Activated CD8-positive, alpha-beta T cell treated with anti-CD3 and anti-CD28 coated beads for 36 hours (primary cell): ENCODE measurements around the gene SMIM41. TPM values are rescaled to one million over a fixed set of nuclear protein-coding genes. Genes with fewer than 3 reads are reported as not detected.

Experiments used
- ATAC-seq: fragments of 200-7000 bp; cut with Tn5 transposase; one replicate; pipeline ENCODE4 v1.10.0; 2021; ENCODE audit warnings: mild to moderate bottlenecking, moderate library complexity
- CTCF ChIA-PET: fragments of 350-600 bp; sonication (Branson Sonifier 250); formaldehyde crosslinking; loops from one replicate; lab custom pipeline; 2021; ENCODE audit warnings: antibody characterized with exemption; lab: Charles Lee
- POLR2A ChIA-PET: fragments of 350-600 bp; sonication (Branson Sonifier 250); formaldehyde crosslinking; loops from one replicate; lab custom pipeline; 2021; ENCODE audit warnings: antibody characterized with exemption; lab: Charles Lee
- DNase-seq: peaks from one replicate; pipeline ENCODE4 v3.0.0-alpha.2; 2020
- H3K27ac Mint-ChIP-seq: one replicate; pipeline ENCODE4 v1.8.0; 2021; ENCODE audit warnings: mild to moderate bottlenecking, mixed read lengths
- H3K27me3 Mint-ChIP-seq: one replicate; pipeline ENCODE4 v1.8.0; 2021; ENCODE audit warnings: mixed read lengths
- H3K36me3 Mint-ChIP-seq: one replicate; pipeline ENCODE4 v1.8.0; 2021; ENCODE audit warnings: low read depth, mixed read lengths
- H3K4me1 Mint-ChIP-seq: one replicate; pipeline ENCODE4 v1.8.0; 2021; ENCODE audit warnings: low read depth, mixed read lengths
- H3K4me3 Mint-ChIP-seq: one replicate; pipeline ENCODE4 v1.8.0; 2021; ENCODE audit warnings: mild to moderate bottlenecking, moderate library complexity, mixed read lengths
- H3K9me3 Mint-ChIP-seq: one replicate; pipeline ENCODE4 v1.8.0; 2021; ENCODE audit warnings: mixed read lengths
- CTCF ChIP-seq: fragments of 200-600 bp; IDR thresholded peaks from one replicate; pipeline ENCODE4 v1.8.0; 2022; ENCODE audit warnings: antibody characterized with exemption, mild to moderate bottlenecking
- intact Hi-C: fragments of 100-400 bp; cut with micrococcal nuclease; formaldehyde crosslinking; loops from one replicate; pipeline ENCODE4 v1.10.0; 2022
- total RNA-seq, 2 experiments: library from RNA; stranded (reverse); gene quantifications; one replicate each; pipeline ENCODE4 v1.2.3, GENCODE V29; 2021

SMIM41 gene
- total RNA-seq, 2 experiments from 2014 or later, result not detected

GRCh38 chr12:52049286-52049685 lies 30.2 kb upstream of the SMIM41 start:
- no peak for TF ChIP-seq CTCF
- peak overlapping the region; percentile 92 for H3K27ac Mint-ChIP-seq
- ChIA-PET CTCF (interaction anchor here (19.6 kb wide), 1 partner anchor 25 kb away, joined by 310 read pairs; no protein-coding TSS in a partner anchor), POLR2A (interaction anchor here (0.8 to 3.2 kb wide), 3 partner anchors 13 to 23 kb away, joined by 3 to 16 read pairs (median 9); partner anchors contain the start of gene ATG101)
- intact Hi-C loops, result no loop called here
- DNase-seq (no peak), ATAC-seq (no peak)
- H3K4me3 Mint-ChIP-seq, result peak overlapping the region; percentile 95
- H3K4me1 Mint-ChIP-seq, result peaks cover 41% of the 10 kb centered on the region
- H3K36me3 Mint-ChIP-seq, result peaks cover 32% of the 10 kb centered on the region
- H3K9me3 Mint-ChIP-seq, result no peaks in the 10 kb centered on the region
- no peaks in the 10 kb centered on the region for H3K27me3 Mint-ChIP-seq

GRCh38 chr12:52049688-52050087 lies 29.8 kb upstream of the SMIM41 start:
- Mint-ChIP-seq H3K27ac (peak overlapping the region; percentile 92), H3K36me3 (peaks cover 33% of the 10 kb centered on the region), H3K27me3 (no peaks in the 10 kb centered on the region), H3K9me3 (no peaks in the 10 kb centered on the region), H3K4me1 (peaks cover 44% of the 10 kb centered on the region), H3K4me3 (peak overlapping the region; percentile 95)
- ChIA-PET CTCF (interaction anchor here (27.5 kb wide), 1 partner anchor 24 kb away, joined by 602 read pairs; no protein-coding TSS in a partner anchor), POLR2A (interaction anchor here (2.0 to 3.2 kb wide), 4 partner anchors 9 to 24 kb away, joined by 9 to 26 read pairs (median 18); partner anchors contain the start of gene ATG101)
- no peak for TF ChIP-seq CTCF
- no peak for ATAC-seq
- DNase-seq, result no peak
- intact Hi-C loops, result no loop called here

- Mint-ChIP-seq H3K27ac (peak overlapping the region; percentile 92), H3K4me3 (peak overlapping the region; percentile 95), H3K27me3 (no peaks in the 10 kb centered on the region), H3K9me3 (no peaks in the 10 kb centered on the region), H3K4me1 (peaks cover 44% of the 10 kb centered on the region), H3K36me3 (peaks cover 33% of the 10 kb centered on the region)
- ChIA-PET POLR2A (interaction anchor here (0.6 to 3.2 kb wide), 9 partner anchors 7 to 35 kb away, joined by 3 to 26 read pairs (median 9); partner anchors contain the start of gene ATG101), CTCF (interaction anchor here (1.3 to 27.5 kb wide), 7 partner anchors 10 to 57 kb away, joined by 3 to 602 read pairs (median 7); partner anchors contain the start of gene ATG101)
- intact Hi-C loops, result no loop called here
- no peak for DNase-seq
- TF ChIP-seq CTCF, result no peak
- no peak for ATAC-seq
Measured at GRCh38 chr12:52050116-52050757, 29.3 kb upstream of the SMIM41 start.

- H3K27ac Mint-ChIP-seq, result peak within 1 kb of the TSS; percentile 93
Measured at GRCh38 chr12:52050758-52051541, 28.6 kb upstream of the SMIM41 start, which contains the start of gene NR4A1. Gene NR4A1 (plus strand): TSS chr12:52051442. CDS start chr12:52054329, 2,887 bp downstream.

More at GRCh38 chr12:52050758-52051541, 28.6 kb upstream of the SMIM41 start, which contains the start of gene NR4A1:
- ChIA-PET POLR2A (interaction anchor here (0.6 to 3.2 kb wide), 11 partner anchors 8 to 1533 kb away, joined by 3 to 26 read pairs (median 9); partner anchors contain the start of gene ATG101), CTCF (interaction anchor here (0.8 to 27.5 kb wide), 9 partner anchors 9 to 57 kb away, joined by 3 to 602 read pairs (median 5); partner anchors contain the start of gene ATG101)
- peaks cover 39% of the 10 kb centered on the region for H3K4me1 Mint-ChIP-seq
- ATAC-seq, result peak; percentile 93
- no peaks in the 10 kb centered on the region for H3K9me3 Mint-ChIP-seq
- no peak for TF ChIP-seq CTCF
- no peaks in the 10 kb centered on the region for H3K27me3 Mint-ChIP-seq
- intact Hi-C loops, result no loop called here
- DNase-seq, result peak; percentile 99
- H3K36me3 Mint-ChIP-seq, result peaks cover 37% of the 10 kb centered on the region
- H3K4me3 Mint-ChIP-seq, result peak within 1 kb of the TSS; percentile 95
